ENCODE measurements around the gene NANOS1. TPM values are rescaled to one million over a fixed set of nuclear protein-coding genes. Genes with fewer than 3 reads are reported as not detected.

The NANOS1 gene, protein sequence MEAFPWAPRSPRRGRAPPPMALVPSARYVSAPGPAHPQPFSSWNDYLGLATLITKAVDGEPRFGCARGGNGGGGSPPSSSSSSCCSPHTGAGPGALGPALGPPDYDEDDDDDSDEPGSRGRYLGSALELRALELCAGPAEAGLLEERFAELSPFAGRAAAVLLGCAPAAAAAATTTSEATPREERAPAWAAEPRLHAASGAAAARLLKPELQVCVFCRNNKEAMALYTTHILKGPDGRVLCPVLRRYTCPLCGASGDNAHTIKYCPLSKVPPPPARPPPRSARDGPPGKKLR
- under 1 TPM in 3 of 6 experiments, not detected in 3; 0.06 to 0.35 (median 0.31) TPM for total RNA-seq
- long read RNA-seq, result 0 reads

DNA sequence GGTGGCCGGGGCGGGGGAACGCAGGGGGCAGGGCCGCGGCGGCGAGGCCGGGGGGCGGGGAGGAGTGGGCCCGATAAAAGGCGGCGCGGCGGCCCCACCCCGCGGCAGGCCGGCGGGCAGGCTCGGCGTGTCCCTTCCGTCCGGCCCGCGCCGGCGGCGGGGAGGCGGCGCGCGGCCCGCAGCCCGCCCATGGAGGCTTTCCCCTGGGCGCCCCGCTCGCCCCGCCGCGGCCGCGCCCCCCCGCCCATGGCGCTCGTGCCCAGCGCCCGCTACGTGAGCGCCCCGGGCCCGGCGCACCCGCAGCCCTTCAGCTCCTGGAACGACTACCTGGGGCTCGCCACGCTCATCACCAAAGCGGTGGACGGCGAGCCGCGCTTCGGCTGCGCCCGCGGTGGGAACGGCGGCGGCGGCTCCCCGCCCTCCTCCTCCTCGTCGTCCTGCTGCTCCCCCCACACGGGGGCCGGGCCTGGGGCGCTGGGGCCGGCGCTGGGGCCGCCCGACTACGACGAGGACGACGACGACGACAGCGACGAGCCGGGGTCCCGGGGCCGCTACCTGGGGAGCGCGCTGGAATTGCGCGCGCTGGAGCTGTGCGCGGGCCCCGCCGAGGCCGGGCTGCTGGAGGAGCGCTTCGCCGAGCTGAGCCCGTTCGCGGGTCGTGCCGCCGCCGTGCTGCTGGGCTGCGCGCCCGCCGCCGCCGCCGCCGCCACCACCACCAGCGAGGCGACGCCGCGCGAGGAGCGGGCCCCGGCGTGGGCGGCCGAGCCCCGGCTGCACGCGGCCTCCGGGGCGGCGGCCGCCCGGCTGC, at the start of gene NANOS1:
Gene NANOS1 (plus strand): TSS at position 102 of the 808 bp plus-strand sequence. CDS start 88 bp downstream, at position 190.
- Histone ChIP-seq H3K27me3 (no peaks in the 10 kb centered on the region), H3K36me3 (peaks cover 0 to 18% (median 7%) of the 10 kb centered on the region in 4 donors), H3K4me1 (peaks cover 0 to 8% (median 2%) of the 10 kb centered on the region in 4 donors), H3K27ac (no peak within 1 kb of the TSS), H3K9me3 (no peaks in the 10 kb centered on the region), H3K4me3 (peak within 1 kb of the TSS; percentile 35 to 53 (median 41))
- TF ChIP-seq POLR2A (IDR thresholded peaks at IDR 0.05), result peak; percentile 25
- TF ChIP-seq, protein P1, sequence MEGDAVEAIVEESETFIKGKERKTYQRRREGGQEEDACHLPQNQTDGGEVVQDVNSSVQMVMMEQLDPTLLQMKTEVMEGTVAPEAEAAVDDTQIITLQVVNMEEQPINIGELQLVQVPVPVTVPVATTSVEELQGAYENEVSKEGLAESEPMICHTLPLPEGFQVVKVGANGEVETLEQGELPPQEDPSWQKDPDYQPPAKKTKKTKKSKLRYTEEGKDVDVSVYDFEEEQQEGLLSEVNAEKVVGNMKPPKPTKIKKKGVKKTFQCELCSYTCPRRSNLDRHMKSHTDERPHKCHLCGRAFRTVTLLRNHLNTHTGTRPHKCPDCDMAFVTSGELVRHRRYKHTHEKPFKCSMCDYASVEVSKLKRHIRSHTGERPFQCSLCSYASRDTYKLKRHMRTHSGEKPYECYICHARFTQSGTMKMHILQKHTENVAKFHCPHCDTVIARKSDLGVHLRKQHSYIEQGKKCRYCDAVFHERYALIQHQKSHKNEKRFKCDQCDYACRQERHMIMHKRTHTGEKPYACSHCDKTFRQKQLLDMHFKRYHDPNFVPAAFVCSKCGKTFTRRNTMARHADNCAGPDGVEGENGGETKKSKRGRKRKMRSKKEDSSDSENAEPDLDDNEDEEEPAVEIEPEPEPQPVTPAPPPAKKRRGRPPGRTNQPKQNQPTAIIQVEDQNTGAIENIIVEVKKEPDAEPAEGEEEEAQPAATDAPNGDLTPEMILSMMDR (IDR thresholded peaks at IDR 0.05), result no peak
- peak in 1 of 4 donors; percentile 4 for ATAC-seq
- no CpG with 5 or more reads among the region's 136 CpGs for WGBS (ENCODE audit: insufficient coverage, low coverage, low lambda C conversion rate, missing lambda C conversion rate)
- intact Hi-C loops (cut with DNase I), result no loop called here
- peak in 2 of 3 donors; percentile 32 to 55 for DNase-seq

DNA sequence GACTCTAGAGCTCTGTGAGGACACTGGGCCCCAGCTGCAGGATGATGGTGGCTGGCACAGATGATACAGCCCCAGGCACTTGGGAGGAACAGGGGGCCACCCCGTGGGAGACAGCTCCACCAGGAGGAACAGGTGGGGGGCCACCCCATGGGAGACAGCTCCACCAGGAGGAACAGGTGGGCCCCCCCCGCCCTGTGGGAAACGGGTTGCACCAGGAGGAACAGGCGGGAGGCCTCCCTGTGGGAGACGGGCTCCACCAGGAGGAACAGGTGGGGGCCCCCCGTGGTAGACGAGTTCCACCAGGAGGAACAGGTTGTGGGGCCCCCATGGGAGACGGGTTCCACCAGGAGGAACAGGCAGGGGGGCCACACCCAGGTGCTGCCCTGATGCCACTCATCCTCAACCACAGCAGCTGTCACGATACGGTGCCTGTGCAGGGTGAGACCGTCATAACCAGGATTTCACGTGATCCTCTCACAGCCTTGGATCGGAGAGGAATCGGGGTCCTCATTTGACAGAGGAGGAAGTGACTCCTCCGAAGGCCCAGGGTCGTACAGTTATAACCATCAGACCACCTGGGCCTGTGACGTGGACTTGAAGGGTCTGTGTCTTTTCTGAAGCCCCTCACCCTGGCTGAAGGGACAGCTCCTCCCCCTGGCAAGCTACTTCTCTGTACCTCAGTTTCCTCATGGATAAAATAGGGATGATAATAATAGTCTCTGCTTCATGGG, 49.2 kb upstream of the NANOS1 start:
- no peaks in the 10 kb centered on the region for H3K4me1 ChIP-seq
- no peaks in the 10 kb centered on the region for H3K9me3 ChIP-seq
- intact Hi-C loops (cut with DNase I), result no loop called here
- no peak overlapping the region for H3K4me3 ChIP-seq
- no peaks in the 10 kb centered on the region for H3K36me3 ChIP-seq
- TF ChIP-seq, protein P1 (IDR thresholded peaks at IDR 0.05), result no peak
- no peak for TF ChIP-seq POLR2A (IDR thresholded peaks at IDR 0.05)
- DNase-seq (peak in 1 of 3 donors; percentile 40), ATAC-seq (no peak)
- WGBS (ENCODE audit: insufficient coverage, low coverage, low lambda C conversion rate, missing lambda C conversion rate), result 70% methylated on average over 2 of the region's 17 CpGs
- no peaks in the 10 kb centered on the region for H3K27me3 ChIP-seq
- no peak overlapping the region for H3K27ac ChIP-seq

DNA sequence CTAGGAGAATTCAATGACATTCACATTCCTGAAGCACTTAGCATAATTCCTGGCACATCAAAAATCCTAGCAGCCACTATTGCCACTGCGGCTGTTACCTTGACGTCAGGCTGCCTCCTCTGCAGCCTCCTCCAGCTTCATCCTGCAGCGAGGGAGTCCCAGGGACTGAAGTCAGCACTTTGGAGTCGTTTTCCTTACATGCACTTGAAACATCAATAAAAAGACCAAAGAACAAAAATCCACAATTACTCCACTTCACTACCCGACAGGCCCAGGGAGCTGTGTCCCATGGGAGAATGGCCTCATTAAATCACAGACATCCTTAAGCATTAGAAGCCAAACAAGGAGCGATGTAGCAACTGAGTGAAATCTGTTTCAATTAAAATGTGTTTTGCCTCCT, 48.6 kb upstream of the NANOS1 start:
- no peaks in the 10 kb centered on the region for H3K27me3 ChIP-seq
- no peak overlapping the region for H3K4me3 ChIP-seq
- H3K36me3 ChIP-seq, result no peaks in the 10 kb centered on the region
- ATAC-seq (no peak), DNase-seq (peak in 1 of 3 donors; percentile 8)
- intact Hi-C loops (cut with DNase I), result no loop called here
- WGBS (ENCODE audit: insufficient coverage, low coverage, low lambda C conversion rate, missing lambda C conversion rate), result 69% methylated on average over 6 of the region's 6 CpGs
- no peaks in the 10 kb centered on the region for H3K4me1 ChIP-seq
- no peak overlapping the region for H3K27ac ChIP-seq
- TF ChIP-seq POLR2A (IDR thresholded peaks at IDR 0.05), result no peak
- TF ChIP-seq, protein P1 (IDR thresholded peaks at IDR 0.05), result no peak
- no peaks in the 10 kb centered on the region for H3K9me3 ChIP-seq

DNA sequence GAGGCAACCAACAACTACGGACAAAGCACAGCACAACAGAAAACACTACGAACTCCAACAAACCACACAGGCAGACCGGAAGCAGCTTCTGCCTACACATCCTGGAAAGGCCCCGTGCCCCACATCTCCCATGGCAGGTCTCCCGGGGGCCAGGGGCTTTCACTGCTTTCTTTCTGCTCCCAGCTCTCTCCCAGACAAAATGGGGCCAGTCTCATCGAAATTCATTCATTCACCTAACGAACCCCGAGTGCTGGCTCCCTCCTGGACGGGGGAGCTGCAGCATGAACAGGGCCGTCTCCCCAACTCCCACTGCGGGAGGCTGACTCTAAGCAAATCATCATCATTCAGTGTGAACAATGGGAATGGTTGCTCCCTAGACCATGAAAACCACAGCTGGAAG, 47.6 kb upstream of the NANOS1 start:
- ATAC-seq (no peak), DNase-seq (peak in 1 of 3 donors; percentile 22)

More for the DNA sequence above, 47.6 kb upstream of the NANOS1 start:
- TF ChIP-seq POLR2A (IDR thresholded peaks at IDR 0.05), result no peak
- TF ChIP-seq, protein P1 (IDR thresholded peaks at IDR 0.05), result no peak
- WGBS (ENCODE audit: insufficient coverage, low coverage, low lambda C conversion rate, missing lambda C conversion rate), result 85% methylated on average over 8 of the region's 11 CpGs
- H3K27me3 ChIP-seq, result no peaks in the 10 kb centered on the region
- no peaks in the 10 kb centered on the region for H3K4me1 ChIP-seq
- intact Hi-C loops (cut with DNase I), result no loop called here
- no peak overlapping the region for H3K27ac ChIP-seq
- no peak overlapping the region for H3K4me3 ChIP-seq
- H3K36me3 ChIP-seq, result no peaks in the 10 kb centered on the region
- no peaks in the 10 kb centered on the region for H3K9me3 ChIP-seq

Measured in right lobe of liver (tissue), 6 donors.